ENCODE data around the gene PAQR5.

GRCh38 chr15:69328739-69329138, 30.0 kb downstream of the PAQR5 start:
- TF ChIP-seq, protein P1, sequence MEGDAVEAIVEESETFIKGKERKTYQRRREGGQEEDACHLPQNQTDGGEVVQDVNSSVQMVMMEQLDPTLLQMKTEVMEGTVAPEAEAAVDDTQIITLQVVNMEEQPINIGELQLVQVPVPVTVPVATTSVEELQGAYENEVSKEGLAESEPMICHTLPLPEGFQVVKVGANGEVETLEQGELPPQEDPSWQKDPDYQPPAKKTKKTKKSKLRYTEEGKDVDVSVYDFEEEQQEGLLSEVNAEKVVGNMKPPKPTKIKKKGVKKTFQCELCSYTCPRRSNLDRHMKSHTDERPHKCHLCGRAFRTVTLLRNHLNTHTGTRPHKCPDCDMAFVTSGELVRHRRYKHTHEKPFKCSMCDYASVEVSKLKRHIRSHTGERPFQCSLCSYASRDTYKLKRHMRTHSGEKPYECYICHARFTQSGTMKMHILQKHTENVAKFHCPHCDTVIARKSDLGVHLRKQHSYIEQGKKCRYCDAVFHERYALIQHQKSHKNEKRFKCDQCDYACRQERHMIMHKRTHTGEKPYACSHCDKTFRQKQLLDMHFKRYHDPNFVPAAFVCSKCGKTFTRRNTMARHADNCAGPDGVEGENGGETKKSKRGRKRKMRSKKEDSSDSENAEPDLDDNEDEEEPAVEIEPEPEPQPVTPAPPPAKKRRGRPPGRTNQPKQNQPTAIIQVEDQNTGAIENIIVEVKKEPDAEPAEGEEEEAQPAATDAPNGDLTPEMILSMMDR (IDR thresholded peaks at IDR 0.05): no peak
- TF ChIP-seq POLR2A (IDR thresholded peaks at IDR 0.05) (no peak), EP300 (IDR thresholded peaks at IDR 0.05) (no peak)

Measured in gastroesophageal sphincter (tissue), 3 donors.